Gastrocnemius medialis (tissue), 4 donors: ENCODE data around the gene ABHD17B.

Experiments
- CTCF ChIP-seq, 5 experiments: fragments of 450-650 bp in 3 of 5; fragments of 200-600 bp in 2 of 5; sonication (generic) in 2 of 5; IDR thresholded peaks in 4 of 5; conservative IDR thresholded peaks in 1 of 5; 1 replicate in 4 of 5; 2 replicates in 1 of 5; pipeline ENCODE4 v1.5.1; 2016 to 2019; ENCODE audit warnings: antibody characterized with exemption in 5 of 5, mild to moderate bottlenecking in 3 of 5, moderate library complexity in 3 of 5
- POLR2A ChIP-seq, 2 donors: fragments of 450-650 bp; IDR thresholded peaks; one replicate each; pipeline ENCODE4 v1.6.1; 2017; ENCODE audit warnings: antibody characterized with exemption in 2 of 2, mild to moderate bottlenecking in 2 of 2, moderate library complexity in 2 of 2

GRCh38 chr9:71835596-71835995 is 75.4 kb downstream of the ABHD17B start:
- no peak for TF ChIP-seq CTCF (IDR thresholded peaks at IDR 0.05 in 4 of 5, conservative IDR thresholded peaks at IDR 0.05 in 1 of 5)
- no peak for TF ChIP-seq POLR2A (IDR thresholded peaks at IDR 0.05)
